Measurements from ENCODE around the gene KDM5B.
"Not testable (repeated sequence)": the region's sequence is repeated elsewhere in the genome, so short reads cannot be mapped to it uniquely, and the experiment has no call there.

KDM5B gene

DNA sequence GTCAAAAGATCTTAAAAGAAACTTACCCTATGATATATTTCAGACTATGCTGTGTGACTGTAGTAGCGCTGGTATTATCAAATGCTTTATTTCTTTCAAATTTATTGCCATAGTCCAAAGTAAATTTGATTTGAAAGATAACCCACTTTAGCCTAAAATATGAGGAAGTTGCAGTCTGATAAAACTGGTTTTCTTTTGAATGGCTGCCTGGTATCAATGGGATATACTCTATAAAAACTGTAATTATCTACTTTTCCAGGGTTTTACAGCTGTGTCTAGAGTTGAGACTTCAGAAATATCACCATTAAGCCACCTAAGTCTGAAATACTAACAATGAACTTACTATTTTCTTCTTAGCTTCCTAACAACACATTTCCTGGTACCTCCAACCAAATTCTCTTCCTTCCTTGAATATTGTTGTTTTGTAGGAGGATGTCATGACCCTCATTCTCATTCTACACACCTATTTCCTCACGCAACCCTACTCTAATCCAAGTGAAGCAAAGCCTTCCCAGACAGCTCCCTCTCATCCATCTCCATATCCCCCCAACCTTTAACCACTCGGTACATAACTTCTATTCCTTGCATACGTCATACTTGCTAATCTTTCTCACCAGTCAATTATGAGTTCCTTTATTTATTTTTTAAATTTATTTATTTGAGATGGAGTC is 17.0 kb downstream of the KDM5B start:
- peak; percentile 47 for DNase-seq

DNA sequence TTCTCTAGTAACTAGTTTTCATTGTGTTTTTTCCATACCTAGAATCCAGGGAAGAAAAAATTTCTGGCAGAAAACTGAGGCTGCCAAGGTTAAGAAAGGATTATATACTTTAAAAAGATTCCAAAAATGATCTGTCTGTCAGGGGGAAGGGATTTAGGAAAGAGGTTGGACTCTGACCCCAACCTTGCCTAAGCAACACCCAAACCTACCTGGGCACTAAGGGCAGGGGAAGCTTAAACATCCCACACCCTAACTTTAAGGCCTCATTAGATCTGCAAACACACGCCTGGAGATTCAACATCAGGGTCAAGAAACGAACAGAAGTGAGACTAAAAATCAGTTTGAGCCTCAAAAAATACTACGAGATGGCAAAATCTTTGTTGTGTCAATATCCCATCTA is 19.4 kb downstream of the KDM5B start:
- DNase-seq: no peak

DNA sequence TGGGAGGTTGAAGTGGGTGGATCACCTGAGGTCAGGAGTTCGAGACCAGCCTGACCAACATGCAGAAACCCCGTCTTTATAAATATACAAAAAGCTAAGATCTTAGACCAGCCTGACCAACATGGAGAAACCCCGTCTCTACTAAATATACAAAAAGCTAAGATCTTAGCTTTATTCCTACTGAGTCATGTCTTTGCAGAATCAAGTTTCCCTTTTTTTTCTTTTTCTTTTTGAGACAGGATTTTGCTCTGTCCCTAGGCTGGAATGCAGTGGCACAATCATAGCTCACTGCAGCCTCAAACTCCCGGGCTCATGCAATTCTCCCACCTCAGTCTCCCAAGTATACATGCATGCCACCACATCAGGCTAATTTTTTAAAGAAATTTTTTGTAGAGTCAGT is 21.4 kb downstream of the KDM5B start:
- no peak for DNase-seq

DNA sequence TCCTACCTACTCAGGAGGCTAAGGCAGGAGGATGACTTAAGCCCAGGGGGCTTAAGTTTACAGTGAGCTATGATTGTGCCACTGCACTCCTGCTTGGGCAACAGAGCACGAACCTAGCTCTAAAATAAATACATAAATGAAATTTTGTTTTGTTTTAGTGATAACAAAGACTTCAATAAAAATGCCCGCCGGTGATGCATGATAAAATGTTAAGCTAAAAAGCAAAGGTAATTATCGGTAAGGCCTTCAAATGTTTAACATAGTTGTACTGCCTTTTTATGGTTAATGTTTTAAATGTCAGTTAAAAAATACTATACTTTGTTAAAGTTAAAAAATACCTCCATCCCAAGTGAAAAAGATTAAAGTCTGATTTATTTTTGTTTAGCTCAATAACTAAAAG is 27.0 kb downstream of the KDM5B start:
- no peak for DNase-seq

GRCh38 chr1:202770135-202770534 is 38.1 kb downstream of the KDM5B start:
- no peak for DNase-seq

GRCh38 chr1:202765721-202766120 is 42.5 kb downstream of the KDM5B start:
- no peak for DNase-seq

DNA sequence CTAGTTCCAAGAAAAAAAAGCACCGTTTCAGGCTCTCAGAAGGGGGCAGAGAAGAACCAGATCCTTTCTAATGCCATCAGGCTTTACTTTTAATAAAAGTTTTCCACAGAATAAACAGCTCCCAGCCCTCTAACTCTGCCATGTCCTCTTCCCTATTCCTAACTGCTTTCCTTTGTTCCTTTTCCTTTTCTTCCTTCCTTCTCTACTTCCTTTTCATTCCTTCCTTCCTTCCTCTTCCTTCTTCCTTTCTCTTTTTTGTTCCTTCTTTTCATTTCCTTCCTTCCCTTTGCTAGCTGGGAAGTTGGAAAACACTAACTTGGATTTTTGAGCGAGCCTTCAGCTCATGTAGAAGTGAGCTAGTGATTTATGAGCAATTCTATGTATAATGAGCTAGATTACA is 46.2 kb downstream of the KDM5B start:
- no peak for DNase-seq

- no peak for DNase-seq
These were observed 47.6 kb downstream of the KDM5B start for GRCh38 chr1:202760589-202760988.

GRCh38 chr1:202756391-202756790 is 51.8 kb downstream of the KDM5B start:
- DNase-seq: no peak

DNA sequence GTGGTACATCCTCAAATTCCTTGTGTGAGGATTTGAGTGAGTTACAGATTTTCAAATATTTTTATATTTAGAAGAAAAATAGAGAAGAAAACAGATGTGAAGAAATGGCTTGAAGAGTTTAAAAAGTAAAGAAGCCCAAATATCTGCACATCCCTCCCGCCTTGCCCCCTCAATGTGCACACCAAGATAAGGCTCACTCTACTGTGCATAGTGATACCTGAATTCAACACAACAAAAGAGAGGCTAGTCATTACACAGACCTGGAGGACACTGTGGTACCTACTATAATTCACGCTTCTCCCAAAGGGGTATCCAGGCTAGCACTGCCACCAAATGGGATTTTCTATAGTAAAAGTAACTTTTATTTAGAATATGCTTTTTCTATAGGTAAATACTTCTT is 53.9 kb downstream of the KDM5B start:
- DNase-seq: peak; percentile 33

DNA sequence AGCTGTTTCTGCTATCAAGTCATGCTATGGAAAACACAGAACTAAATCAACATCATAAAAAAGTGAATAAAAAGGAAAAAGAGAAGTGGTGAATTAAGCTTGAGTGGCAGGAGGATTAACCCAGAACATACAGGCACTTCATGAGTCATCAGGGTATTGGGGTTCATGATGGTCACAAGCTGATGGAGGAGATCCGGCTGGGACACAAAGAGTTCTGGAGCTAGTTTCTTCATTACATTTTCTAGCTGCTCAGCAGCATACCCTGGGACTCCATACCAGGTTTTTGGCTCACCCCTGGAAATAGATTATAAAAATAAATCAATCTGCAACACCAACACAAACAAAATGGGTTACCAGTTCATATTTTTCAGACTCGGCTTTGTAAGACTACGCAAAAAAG is 55.4 kb downstream of the KDM5B start:
- DNase-seq: peak; percentile 24

GRCh38 chr1:202750761-202751160 is 57.5 kb downstream of the KDM5B start:
- DNase-seq: peak; percentile 26

- DNase-seq: no peak
These were observed 58.2 kb downstream of the KDM5B start for GRCh38 chr1:202750024-202750423.

DNA sequence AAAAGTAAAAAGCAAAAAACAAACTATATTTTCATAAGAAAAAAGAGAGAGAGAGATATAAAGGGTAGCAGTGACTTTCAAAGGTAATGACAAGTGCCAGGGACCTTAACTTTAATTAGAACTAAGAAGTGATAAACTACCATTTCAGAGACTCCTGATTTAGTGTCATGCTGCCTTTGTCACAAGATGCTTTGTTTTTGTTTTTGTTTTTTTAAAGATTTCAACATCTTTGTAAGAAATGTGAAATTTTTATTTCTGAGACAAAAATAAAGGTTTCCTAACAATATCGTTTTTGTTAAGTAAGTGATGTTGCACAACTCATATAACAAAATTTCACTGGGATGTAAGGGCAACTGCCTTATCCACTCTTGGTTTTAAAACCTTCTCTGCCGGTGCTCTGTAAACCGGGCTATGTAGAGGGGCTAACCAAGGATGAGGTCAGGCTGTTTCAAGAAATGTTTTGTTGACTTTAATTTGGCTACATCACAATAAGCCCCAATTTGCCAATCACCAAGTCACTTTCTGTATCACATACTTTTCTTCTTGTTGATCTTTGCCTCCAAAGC is 62.8 kb downstream of the KDM5B start:
- DNase-seq: no peak

DNA sequence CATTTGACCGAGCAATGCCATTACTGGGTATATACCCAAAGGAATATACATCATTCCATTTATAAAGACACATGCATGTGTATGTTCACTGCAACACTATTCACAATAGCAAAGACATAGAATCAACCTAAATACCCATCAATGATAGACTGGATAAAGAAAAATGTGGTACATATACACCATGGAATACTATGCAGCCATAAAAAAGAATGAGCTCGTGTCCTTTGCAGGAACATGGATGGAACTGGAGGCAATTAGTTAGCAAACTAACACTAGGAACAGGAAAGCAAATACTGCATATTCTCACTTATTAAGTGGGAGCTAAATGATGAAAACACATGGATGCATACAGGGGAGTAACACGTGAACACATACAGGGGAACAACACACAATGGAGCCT is 63.5 kb downstream of the KDM5B start:
- not testable (repeated sequence) for DNase-seq

DNA sequence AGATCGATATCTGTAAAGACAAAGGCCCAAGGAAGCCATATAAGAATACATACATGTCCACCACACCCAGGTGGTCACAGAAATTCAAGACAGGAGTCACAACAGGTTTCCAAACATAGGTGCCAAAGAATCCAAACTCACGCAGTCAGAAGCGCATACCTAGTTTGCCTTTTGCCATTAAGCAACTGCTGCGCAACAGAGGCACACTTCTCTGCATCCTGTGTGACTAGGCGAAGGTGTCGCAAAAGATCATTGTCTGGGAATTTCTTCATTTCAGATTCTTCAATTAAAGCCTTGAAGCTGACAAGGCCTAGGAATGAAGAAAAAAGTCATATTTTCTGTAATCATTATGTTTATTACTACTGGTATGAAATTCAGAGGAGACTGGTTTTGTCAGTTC is 65.7 kb downstream of the KDM5B start:
- DNase-seq: no peak

GRCh38 chr1:202733251-202733650 is 75.0 kb downstream of the KDM5B start:
- DNase-seq: no peak

GRCh38 chr1:202728951-202729350 is 79.3 kb downstream of the KDM5B start:
- no peak for DNase-seq

DNA sequence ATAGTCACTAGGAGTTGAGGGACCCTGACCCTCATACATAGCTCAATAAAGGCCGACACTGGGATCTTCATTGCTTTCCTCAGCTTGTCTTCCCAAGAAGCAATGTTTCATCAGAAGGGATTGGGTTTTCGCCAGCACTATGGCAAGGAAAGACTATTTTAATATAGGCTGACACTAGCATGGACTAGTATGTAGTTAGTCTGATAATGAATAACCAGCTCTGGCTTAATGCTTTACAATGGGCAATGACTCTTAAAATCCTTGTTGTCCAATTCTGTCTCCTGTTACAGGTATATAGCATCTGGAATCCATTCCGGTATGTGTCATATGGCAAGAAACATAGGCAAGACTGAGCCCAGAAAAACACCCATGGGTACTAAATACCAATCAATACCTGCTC is 82.7 kb downstream of the KDM5B start:
- DNase-seq: no peak

- DNase-seq: no peak
These were observed 84.5 kb downstream of the KDM5B start for GRCh38 chr1:202723708-202724107.

GRCh38 chr1:202723046-202723445 is 85.2 kb downstream of the KDM5B start:
- not testable (repeated sequence) for DNase-seq

GRCh38 chr1:202716654-202717053 is 91.6 kb downstream of the KDM5B start:
- DNase-seq: no peak

DNA sequence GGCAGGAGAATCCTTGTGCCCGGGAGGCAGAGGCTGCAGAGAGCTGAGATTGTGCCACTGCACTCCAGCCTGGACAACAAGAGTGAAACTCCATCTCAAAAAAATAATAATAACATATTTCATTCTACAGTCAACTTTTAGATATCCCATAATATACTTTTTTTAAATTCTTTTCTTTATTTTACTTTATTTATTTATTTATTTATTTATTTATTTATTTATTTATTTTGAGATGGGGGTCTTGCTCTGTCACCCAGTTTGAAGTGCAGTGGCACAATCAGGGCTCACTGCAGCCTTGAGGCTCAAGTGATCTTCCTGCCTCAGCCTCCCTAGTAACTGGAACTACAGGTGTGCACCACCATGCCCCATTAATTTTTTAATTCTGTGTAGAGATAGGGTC is 94.0 kb downstream of the KDM5B start:
- not testable (repeated sequence) for DNase-seq

DNA sequence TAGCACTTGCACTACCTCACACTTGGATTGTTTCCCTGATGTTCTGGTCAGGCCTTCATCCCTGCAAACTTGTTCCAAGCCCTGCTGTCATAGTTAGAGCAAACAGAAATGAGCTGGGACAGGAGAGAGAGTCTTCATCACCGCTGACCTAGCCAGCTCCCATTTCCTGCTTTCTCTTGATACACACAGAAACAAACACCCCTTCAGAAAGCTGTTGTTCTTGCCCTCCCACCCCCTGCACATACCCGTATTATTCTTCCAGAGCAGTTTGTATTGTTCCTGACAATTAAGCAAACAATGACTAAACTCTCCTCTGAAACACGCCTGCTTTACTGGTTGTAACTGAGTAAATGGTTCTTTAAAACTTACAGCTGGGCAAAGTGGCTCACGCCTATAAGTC is 95.1 kb downstream of the KDM5B start:
- no peak for DNase-seq

- no peak for DNase-seq
These were observed 96.1 kb downstream of the KDM5B start for GRCh38 chr1:202711949-202712635.

All from hematopoietic multipotent progenitor cell treated with erythropoietin and hydrocortisone succinate and interleukin-3 and kit ligand, for 4 days (in vitro differentiated cells).